ENCODE results near the gene MET.

DNA sequence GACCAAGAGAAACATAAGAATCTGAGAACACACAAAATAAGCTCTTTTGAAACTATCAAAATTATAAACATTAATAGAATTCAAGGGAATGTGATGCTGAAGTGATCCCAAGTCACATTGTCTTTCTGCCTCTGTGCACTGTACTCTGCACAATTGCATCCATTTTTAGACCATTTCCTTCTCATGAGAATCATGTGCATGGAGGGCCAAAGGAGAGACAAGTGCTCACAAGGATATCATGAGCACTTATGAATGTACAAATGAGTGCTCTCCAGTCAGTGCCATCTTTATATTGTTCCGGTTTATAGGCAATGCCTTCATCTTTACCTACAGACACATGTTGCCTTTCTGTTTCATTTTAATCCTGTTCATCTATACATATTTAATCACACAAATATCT is 36.9 kb downstream of the MET start:
- no peak for TF ChIP-seq PBX3 (CRISPR knock-in tag; IDR thresholded peaks at IDR 0.05; ENCODE audit: borderline replicate concordance)
- no peak for TF ChIP-seq TEAD2 (CRISPR knock-in tag; IDR thresholded peaks at IDR 0.05)
- no peak for TF ChIP-seq ATF2 (CRISPR knock-in tag; IDR thresholded peaks at IDR 0.05)
- TF ChIP-seq HMGXB4 (CRISPR knock-in tag; IDR thresholded peaks at IDR 0.05; ENCODE audit: borderline replicate concordance in 1 of 2, low read depth in 1 of 2), result no peak
- no peak for TF ChIP-seq MEIS2 (CRISPR knock-in tag; IDR thresholded peaks at IDR 0.05)
- no peak for TF ChIP-seq TAF1 (CRISPR knock-in tag; IDR thresholded peaks at IDR 0.05)
- TF ChIP-seq SUZ12 (IDR thresholded peaks at IDR 0.05; ENCODE audit: low read depth, low read length), result no peak

Data from HepG2 (cell line).